ENCODE results near the gene RAB37. TPM values are rescaled to one million over a fixed set of nuclear protein-coding genes. Genes with fewer than 3 reads are reported as not detected.
A peak's percentile ranks its signal among the peaks of the same experiment; 100 is the strongest.

The RAB37 gene
- total RNA-seq, 1 donor from 2014 or later = 7.4 TPM

DNA sequence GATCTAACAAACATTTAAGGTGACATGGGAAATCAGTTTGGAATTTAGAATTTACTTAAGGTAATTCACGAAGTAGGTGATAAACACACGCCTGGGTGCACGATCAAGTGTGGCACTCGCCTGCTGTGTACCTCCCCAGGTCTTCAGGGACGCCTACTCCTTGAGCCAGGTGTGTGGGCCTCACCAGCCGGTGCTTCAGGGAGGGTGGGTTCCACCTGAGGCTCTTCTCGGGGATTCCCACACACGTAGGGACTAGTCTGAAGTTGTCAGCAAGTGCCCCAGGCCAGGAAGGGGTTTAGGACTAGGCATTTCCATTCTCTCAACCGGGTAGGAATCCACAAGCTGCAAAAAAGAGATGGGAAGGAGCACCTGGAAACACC lies 48.9 kb downstream of the RAB37 start:
- no peak overlapping the region for H3K27ac ChIP-seq
- peaks cover 18% of the 10 kb centered on the region for H3K36me3 ChIP-seq
- peaks cover 13% of the 10 kb centered on the region for H3K4me1 ChIP-seq
- ATAC-seq = no peak
- H3K9me3 ChIP-seq = no peaks in the 10 kb centered on the region
- intact Hi-C loops (cut with DNase I) = no loop called here
- no peak for DNase-seq
- TF ChIP-seq, protein P1, sequence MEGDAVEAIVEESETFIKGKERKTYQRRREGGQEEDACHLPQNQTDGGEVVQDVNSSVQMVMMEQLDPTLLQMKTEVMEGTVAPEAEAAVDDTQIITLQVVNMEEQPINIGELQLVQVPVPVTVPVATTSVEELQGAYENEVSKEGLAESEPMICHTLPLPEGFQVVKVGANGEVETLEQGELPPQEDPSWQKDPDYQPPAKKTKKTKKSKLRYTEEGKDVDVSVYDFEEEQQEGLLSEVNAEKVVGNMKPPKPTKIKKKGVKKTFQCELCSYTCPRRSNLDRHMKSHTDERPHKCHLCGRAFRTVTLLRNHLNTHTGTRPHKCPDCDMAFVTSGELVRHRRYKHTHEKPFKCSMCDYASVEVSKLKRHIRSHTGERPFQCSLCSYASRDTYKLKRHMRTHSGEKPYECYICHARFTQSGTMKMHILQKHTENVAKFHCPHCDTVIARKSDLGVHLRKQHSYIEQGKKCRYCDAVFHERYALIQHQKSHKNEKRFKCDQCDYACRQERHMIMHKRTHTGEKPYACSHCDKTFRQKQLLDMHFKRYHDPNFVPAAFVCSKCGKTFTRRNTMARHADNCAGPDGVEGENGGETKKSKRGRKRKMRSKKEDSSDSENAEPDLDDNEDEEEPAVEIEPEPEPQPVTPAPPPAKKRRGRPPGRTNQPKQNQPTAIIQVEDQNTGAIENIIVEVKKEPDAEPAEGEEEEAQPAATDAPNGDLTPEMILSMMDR (IDR thresholded peaks at IDR 0.05) = no peak
- no peak overlapping the region for H3K4me3 ChIP-seq
- no peaks in the 10 kb centered on the region for H3K27me3 ChIP-seq (ENCODE audit: low read depth)

DNA sequence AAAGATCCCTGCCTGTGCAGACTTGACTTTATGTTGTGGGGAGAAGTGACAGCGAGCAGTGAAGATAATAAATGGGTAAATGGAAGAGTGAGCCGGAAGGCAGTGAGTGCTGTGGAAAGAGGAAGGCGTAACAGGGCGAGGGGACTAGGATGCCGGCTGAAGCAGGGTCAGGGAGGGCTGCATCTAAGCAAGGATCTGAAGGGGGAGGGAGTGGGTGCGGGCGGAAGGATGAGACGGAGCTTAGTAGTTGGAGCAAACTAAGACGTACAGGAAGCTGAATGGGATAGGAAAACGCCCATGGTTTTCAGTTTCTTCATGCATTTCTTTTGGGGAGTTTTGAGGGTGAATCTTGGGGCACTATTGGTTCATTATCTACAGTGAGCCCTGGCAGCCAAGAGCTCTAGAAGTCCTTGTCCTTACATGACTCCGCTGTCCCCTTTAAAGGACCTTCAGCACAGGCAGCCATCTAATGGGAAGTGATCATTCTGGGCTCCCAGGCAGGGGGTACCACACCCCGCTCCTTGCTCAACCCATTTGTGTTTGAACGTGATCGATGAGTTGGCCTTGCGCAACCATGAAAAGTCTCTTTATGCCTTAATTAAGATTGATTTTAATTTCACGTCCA lies 49.5 kb downstream of the RAB37 start:
- peaks cover 18% of the 10 kb centered on the region for H3K36me3 ChIP-seq
- peak; percentile 26 to 51 for ATAC-seq
- intact Hi-C loops (cut with DNase I) = no loop called here

DNA sequence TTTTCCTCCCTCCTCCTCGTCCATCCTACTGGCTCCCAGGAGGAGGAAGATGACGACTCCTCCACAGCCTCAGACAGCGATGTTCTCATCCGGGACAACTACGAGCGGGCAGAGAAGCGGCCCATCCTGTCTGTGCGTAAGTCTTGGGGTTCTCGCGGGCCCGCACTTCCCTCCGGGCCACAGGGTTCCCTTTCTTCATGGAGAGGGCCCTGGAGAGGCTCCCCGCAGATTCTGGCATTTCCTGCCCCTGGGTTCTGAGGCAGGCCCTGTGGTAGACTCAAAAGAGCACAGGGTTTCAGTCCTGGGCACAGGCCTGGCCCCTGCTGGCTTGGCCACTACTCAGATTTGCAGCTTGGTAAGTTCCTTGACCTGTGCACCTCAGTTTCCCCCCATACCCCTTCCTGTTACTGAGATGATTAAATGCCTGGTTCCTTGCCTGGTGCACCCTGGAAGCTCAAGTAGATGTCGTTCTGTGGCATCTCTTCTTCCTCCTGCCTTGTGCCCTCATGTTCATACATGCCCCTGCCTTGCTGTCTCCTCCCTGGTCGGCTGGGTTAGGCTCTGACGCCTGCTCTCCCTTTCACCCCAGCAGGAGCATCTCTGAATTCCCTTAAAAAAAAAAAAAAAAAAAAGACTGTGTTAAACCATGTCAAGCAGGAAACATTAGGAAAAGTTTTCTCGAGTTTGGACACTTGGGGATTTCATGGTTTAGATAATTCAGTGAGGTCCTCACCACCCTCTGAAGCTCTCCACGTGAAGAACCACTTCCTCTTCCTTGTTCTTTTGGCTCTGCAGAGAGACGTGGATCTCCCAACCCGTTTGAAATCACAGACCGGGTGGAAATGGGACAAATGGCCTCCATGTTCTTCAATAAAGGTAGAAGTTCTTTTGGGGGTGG lies 53.4 kb downstream of the RAB37 start:
- intact Hi-C loops (cut with DNase I) = no loop called here
- DNase-seq = no peak
- no peak overlapping the region for H3K27ac ChIP-seq
- no peaks in the 10 kb centered on the region for H3K27me3 ChIP-seq (ENCODE audit: low read depth)
- peak; percentile 47 to 50 for ATAC-seq
- peaks cover 39% of the 10 kb centered on the region for H3K36me3 ChIP-seq
- TF ChIP-seq, protein P1 (IDR thresholded peaks at IDR 0.05) = no peak
- no peaks in the 10 kb centered on the region for H3K9me3 ChIP-seq
- H3K4me1 ChIP-seq = peaks cover 16% of the 10 kb centered on the region
- no peak overlapping the region for H3K4me3 ChIP-seq

More for the DNA sequence above, 49.5 kb downstream of the RAB37 start:
- H3K27me3 ChIP-seq (ENCODE audit: low read depth) = no peaks in the 10 kb centered on the region
- H3K4me1 ChIP-seq = peaks cover 14% of the 10 kb centered on the region
- DNase-seq = no peak
- H3K4me3 ChIP-seq = no peak overlapping the region
- H3K9me3 ChIP-seq = no peaks in the 10 kb centered on the region
- H3K27ac ChIP-seq = no peak overlapping the region
- TF ChIP-seq, protein P1 (IDR thresholded peaks at IDR 0.05) = no peak

DNA sequence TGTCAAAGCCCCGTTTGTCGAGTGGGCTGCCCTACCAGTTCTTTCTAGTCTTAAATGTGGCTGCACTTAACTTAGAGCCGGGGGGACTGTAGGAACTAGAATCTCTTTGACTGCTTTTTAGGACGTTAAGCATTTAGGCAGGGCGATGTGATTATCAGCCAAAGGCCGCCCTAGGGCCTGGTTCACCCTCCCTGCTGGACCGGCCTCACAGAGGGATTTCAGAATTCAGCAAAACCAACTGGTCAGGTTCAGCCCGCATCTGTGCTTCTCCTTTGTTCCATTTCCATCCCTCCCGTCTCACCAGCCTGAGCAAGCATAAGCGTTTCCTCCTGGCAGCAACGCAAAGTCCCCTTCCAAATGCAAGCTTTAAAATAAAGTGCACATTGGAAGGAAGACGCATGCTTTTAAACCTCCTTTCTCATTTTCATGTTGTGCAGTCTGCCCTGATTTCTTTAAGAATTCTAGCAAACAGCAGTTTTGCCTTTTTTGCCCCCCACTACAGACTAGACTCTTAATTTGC lies 55.6 kb downstream of the RAB37 start:
- DNase-seq (no peak), ATAC-seq (no peak)
- H3K9me3 ChIP-seq = no peaks in the 10 kb centered on the region
- H3K27ac ChIP-seq = no peak overlapping the region
- peaks cover 9% of the 10 kb centered on the region for H3K4me1 ChIP-seq
- TF ChIP-seq, protein P1 (IDR thresholded peaks at IDR 0.05) = no peak
- intact Hi-C loops (cut with DNase I) = no loop called here
- H3K27me3 ChIP-seq (ENCODE audit: low read depth) = no peaks in the 10 kb centered on the region
- no peak overlapping the region for H3K4me3 ChIP-seq
- H3K36me3 ChIP-seq = peaks cover 60% of the 10 kb centered on the region

DNA sequence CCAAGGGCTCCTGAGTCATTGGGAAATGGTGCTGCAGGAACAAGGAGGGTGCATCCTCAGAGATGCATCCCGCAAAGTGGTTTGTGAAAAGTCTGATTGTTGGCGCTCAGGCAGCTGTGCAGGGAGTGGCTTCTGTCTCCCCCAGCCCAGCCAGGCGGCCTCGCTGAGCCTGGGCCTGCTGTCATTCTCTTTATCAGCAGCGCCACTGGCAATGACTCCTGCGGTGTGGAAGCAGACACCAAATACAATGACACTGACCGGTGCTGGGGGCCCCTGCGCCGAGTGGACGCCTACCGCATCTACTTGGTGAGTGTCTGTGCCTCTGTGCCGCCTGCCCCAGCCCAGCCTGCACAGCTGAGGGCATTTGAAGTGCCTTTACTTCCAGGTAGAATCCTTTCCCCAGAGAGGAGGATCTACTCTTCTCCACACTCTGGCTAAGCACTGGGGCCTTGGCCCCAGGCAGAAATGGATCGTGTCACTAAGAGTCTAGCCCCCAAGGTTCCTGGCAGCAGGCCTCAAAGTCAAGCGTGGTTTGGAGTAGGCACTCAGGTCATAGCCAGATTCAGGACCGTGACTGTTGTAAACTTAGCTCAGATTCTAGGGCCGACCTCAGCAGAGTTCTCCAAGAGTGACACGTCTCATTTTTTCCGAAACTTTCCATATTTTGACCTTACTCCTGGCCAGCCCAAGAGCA lies 58.4 kb downstream of the RAB37 start:
- H3K4me3 ChIP-seq = no peak overlapping the region
- ATAC-seq (no peak), DNase-seq (no peak)
- peaks cover 73% of the 10 kb centered on the region for H3K36me3 ChIP-seq
- no peaks in the 10 kb centered on the region for H3K9me3 ChIP-seq
- intact Hi-C loops (cut with DNase I) = no loop called here
- no peak overlapping the region for H3K27ac ChIP-seq
- H3K27me3 ChIP-seq (ENCODE audit: low read depth) = no peaks in the 10 kb centered on the region
- peaks cover 9% of the 10 kb centered on the region for H3K4me1 ChIP-seq
- TF ChIP-seq, protein P1 (IDR thresholded peaks at IDR 0.05) = no peak

All from lower lobe of right lung (tissue), 2 donors.